Measurements from ENCODE around the gene PRELP.

DNA sequence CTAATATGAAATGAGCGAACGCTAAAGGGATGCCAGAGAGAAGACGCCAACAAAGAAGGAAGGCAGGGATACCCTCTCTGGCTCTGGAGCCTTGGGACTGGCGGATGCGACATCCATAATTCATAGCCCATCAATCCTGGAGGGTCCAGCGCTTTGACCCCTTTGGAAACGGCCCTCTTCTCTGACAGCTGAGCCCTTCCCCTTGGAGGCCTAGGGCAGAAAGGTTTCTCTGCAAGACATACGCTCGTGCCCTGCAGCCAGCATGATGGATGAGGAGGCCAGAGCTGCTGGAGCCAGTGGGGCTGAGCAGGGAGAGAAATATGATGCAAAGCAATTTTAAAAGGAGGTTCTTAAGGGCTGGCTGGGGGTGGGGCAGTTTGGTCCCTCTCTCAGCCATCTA, 40.6 kb downstream of the PRELP start:
- TF ChIP-seq EZH2 (IDR thresholded peaks at IDR 0.05; ENCODE audit: borderline replicate concordance, control insufficient read depth, low read depth, low read length): no peak
- no peak for TF ChIP-seq POLR2A (IDR thresholded peaks at IDR 0.05; ENCODE audit: low read depth, low read length)

All from GM12878 (cell line).